ENCODE data around the gene STXBP1.

STXBP1 gene

DNA sequence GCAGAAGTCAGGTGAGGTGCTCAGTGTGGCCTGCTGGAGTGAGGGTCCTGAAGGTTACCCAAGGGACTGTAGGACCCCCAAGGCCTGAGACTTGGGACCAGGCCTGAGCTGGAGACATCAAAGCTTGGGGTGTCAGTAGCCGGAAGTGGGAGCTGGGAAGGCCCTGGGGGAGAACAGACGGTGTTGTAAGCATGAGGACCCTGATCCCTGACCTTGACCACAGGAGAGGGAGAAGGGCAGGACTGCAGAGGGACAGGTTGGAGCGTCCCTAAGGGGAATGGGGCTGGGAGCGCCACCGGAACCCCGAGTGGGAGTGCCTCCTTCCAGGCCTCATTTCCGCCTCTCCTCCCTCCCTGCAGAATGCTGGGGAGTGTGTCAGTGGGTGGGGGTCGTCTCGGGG, 104.3 kb downstream of the STXBP1 start:
- no peak for DNase-seq

GRCh38 chr9:127717766-127718165, 105.7 kb downstream of the STXBP1 start:
- no peak for DNase-seq

DNA sequence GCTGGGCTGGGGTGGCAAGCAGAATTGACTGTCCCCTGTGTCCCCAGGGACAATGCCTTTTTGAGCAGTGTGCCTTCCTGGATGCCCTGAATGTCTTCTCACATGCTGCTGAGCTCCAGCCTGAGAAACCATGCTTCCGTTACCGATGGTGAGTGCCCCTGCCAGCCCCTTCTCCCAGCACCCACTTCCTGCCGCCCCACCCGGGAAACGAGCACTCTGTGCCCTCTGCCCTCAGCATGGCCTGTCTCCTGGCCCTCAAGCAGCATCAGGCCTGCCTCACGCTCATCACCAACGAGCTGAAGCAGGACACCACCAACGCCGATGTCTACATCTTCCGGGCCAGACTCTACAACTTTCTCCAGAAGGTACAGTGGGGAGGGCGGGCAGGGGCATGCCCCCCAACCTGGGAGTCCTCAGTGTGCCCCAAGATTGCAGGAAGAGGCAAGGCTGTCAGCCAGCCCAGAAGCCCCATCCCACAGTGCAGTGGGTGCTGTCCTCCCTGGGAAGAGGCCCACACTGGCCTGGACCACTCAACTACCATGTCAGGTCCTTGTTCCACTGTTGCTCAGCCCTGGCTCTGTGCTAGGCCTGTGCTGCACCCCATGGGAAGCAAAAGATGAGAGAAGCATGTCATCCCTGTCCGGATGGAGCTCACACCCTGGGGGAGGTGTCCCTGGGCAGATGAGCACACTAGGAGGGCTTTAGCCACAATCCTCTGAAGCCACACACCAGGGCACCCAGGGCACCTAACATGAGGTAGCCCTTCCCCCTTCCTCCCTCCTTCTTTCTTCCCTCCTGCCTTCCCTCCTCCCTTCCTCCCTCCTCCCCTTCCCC, 108.2 kb downstream of the STXBP1 start:
- DNase-seq = no peak

- no peak for DNase-seq
Observed at GRCh38 chr9:127720865-127721227, 108.8 kb downstream of the STXBP1 start.

DNA sequence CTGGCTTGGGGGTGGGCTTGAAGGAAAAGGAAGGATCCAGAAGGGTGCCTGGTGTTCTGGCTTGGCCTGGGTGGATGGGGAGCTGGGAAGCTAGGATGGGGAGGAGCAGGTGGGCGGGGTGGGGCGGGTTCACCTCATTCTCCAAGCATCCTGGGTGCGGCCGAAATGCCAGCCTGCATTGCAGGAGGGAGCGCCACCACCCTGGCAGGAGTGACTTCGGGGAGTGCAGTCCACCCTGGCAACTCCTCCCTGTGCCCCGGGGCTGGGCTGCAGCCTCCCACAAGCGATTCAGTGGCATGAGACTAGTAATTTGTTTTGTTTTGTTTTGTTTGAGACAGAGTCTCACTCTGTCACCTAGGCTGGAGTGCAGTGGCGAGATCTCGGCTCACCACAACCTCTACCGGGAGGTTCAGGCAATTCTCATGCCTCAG, 109.3 kb downstream of the STXBP1 start:
- DNase-seq = no peak

DNA sequence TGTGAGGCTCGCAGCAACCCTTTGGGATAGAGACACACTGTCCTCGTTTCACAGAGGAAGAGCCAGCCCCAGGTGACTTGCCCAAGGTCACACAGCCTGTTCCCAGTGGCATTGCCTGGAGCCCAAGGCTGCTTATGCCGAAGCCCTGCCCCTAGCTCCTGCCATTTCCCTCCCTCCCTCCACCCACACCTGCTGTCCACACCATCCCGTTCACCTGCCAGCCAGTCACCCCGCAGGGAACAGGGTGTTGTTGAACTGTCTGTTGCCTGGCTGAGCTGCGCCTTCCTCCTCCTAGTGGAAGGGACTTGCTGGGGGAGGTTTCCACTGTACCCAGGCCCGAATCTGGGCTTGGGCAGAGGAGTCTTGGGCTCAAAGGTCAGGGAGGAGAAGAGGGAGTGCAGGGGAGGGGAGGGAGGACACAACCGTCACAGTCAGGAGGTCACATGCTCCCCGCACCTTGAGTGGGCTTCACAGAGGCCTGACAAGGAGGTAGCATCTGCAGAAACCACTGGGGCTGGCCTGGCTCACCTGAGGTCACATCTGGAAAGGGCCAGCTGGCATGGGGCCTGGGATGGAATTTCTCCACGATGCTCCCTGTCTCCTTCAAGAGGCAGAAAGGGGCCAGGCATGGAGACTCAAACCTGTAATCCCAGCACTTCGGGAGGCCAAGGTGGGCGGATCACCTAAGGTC, 110.1 kb downstream of the STXBP1 start:
- DNase-seq = no peak

- DNase-seq = no peak
Observed at GRCh38 chr9:127723013-127723412, 110.9 kb downstream of the STXBP1 start.

DNA sequence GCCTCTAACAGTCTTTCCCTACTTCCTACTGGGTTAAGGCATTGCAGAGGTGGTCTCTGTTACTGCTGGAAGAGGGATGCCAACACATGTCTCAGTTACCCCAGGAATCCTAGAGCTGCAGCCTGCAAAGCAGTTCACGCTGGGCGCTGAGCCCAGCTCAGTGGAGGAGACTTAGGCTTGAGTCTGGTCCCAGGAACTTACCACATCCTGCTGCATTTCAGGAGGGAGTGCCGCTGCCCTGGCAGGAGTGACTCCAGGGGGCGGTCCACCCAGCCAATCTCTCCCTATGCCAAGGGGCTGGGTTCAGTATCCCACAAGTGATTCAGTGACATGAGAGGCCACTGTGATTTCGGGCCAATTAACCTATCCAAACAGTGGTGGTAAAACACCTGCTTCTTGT, 111.4 kb downstream of the STXBP1 start:
- DNase-seq = no peak

- DNase-seq = no peak
Observed at GRCh38 chr9:127724012-127724411, 111.9 kb downstream of the STXBP1 start.

GRCh38 chr9:127726871-127727270, 114.8 kb downstream of the STXBP1 start:
- DNase-seq = no peak

DNA sequence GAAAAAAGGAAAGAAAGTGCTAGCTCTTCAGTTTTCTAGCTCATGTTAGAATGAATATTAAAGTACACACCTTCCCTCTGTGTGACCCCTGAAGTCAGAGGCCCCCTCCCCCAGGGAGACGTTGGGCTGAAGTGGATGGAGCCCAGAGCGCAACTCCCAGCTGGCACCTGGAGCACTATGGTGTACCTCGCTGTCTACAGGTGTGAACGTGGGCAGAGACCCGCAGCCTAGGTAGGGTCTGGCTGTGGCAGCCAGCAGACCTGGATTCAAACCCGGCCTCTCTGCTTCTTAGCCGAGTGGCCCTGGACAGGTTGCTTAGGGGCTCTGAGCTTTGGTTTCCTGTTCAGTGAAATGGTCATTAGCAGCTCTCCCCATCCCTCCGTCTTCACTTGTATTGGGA, 116.7 kb downstream of the STXBP1 start:
- no peak for DNase-seq

- DNase-seq = no peak
Observed at GRCh38 chr9:127729522-127730256, 117.6 kb downstream of the STXBP1 start.

- DNase-seq = no peak
Observed at GRCh38 chr9:127730262-127730661, 118.2 kb downstream of the STXBP1 start.

DNA sequence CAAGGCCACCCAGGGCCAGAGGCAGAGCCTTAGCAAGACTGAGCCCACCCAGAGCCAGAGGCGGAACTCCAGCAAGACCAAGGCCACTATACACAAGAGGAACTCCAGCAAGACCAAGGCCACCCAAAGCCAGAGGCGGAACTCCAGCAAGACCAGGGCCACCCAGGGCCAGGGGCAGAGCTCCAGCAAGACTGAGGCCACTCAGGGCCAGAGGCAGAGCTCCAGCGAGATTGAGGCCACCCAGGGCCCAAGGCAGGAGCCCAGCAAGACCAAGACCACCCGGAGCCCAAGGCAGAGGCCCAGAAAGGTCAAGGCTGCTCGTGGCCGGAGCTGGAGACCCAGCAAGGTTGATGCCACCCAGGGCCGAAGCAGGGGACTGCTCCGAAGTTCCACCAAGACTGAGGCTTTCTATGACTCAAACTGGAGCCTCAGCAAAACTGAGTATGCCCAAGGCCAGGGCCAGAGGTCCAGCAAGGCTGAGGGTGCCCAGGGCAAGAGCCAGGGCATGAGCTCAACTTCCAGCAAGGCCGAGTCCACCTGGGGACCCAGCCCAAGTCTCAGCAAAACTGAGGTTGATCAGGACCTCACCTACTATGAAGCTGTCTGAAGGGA, 118.8 kb downstream of the STXBP1 start:
- DNase-seq = no peak

- DNase-seq = no peak
Observed at GRCh38 chr9:127731938-127732337, 119.9 kb downstream of the STXBP1 start.

- DNase-seq = no peak
Observed at GRCh38 chr9:127732444-127732843, 120.4 kb downstream of the STXBP1 start.

DNA sequence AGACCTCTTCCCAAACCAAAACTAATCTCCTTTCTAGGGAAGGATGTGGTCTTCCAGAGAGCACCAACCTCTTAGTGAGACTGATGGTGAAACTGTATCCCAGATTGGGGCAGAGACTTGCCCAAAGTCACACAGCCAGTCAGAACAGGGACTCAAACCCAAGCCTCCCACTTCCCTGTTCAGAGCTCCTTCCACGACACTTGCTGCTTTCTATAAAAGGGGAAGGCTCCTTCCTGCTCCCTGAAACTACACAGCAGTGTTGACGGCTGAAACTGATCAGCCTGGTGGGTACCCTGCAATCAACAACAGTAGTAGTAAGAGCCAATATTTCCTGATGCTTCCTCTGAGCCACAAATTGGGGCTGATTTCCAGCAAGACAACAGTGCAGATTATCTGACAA, 121.5 kb downstream of the STXBP1 start:
- no peak for DNase-seq

- DNase-seq = no peak
Observed at GRCh38 chr9:127734247-127734746, 122.2 kb downstream of the STXBP1 start.

DNA sequence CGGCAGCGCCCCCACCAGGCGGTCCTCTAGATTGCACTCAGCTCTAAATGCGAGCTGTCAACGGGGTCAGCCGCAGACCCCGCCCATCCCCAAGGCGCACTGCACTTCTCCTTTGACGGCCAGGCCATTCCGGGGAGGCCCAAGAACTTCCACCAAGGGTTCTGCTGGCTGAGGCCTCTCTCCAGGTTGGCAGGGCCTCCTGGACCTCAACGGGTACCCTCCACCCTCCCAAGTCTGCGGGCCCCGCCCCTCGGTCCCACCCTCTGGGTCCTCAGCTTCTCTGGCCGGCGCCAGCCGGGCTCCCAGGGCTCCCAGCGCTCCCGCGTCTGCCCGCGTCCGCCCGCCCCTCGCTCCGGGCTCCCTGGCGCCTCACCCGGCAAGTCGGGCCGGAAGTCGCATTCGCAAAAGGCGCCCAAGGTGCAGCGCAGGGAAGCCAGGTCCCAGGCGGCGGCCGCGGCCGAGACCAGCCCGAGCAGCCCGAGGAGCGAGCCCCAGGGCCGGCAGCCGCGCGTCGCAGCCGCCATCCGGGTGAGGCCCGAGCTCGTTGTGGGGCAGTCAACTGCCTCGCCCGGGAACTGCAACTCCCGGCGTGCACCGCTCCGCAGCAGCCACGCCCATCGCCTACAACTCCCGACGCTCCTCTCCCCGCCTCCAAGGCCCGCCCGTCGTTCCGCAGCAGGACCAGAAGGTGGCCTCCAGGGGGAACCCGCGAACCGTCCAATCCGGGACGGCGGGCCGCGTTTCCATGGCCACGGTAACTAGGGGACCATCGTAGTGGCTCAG, 122.9 kb downstream of the STXBP1 start, which contains the start of gene TOR2A:
TSS of gene TOR2A (minus strand) at position 548 of the 783 bp plus-strand sequence. CDS start at position 524, 24 bp downstream.
- DNase-seq = peak; percentile 94

- no peak for DNase-seq
Observed at GRCh38 chr9:127735530-127736185, 123.6 kb downstream of the STXBP1 start.

DNA sequence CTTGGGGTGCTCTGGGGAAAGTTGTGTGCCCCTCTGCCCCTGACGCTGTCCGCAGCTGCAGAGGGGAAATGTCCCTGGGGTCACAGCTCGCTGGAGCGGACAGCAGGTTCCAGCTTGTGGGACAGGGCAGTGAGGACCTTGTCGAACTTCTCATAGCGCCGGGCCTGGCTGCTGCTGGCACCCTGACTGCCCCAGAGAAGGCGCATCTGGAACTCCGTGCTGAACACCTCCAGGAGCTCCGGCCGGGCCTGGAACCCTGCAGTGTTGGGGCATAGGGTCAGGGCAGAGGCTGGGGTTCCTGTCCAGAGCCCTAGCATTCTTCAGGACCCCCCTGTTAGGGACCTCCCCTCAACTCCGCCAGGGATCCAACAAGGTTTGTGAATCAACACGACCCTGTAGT, 126.6 kb downstream of the STXBP1 start:
- DNase-seq = no peak

Data from NCI-H1105 (cell line).